SJSA1 (cell line): ENCODE data around the gene C18orf63. TPM values are rescaled to one million over a fixed set of nuclear protein-coding genes. Genes with fewer than 3 reads are reported as not detected.
"Not testable (repeated sequence)": the region's sequence is repeated elsewhere in the genome, so short reads cannot be mapped to it uniquely, and the experiment has no call there.

Source experiments
- DNase-seq, 2 experiments: peaks; one replicate each; pipeline ENCODE4 v3.0.0-alpha.2; 2015 to 2020; ENCODE audit warnings: low spot score in 2 of 2, low read depth in 1 of 2
- H3K27ac ChIP-seq: fragments of 250-450 bp; sonication (Bioruptor Pico); 2 replicates; pipeline ENCODE4 v1.5.1; 2020; ENCODE audit warnings: mild to moderate bottlenecking, moderate library complexity
- H3K27me3 ChIP-seq: fragments of 250-450 bp; sonication (Bioruptor Pico); replicated peaks from 2 replicates; pipeline ENCODE4 v1.5.1; 2020; ENCODE audit warnings: mild to moderate bottlenecking, moderate library complexity
- H3K36me3 ChIP-seq: fragments of 250-450 bp; sonication (Bioruptor Pico); 2 replicates; pipeline ENCODE4 v1.5.1; 2020; ENCODE audit warnings: mild to moderate bottlenecking
- H3K4me1 ChIP-seq: fragments of 250-450 bp; sonication (Bioruptor Pico); replicated peaks from 2 replicates; pipeline ENCODE4 v1.6.1; 2021; ENCODE audit warnings: mild to moderate bottlenecking
- H3K4me3 ChIP-seq: fragments of 250-450 bp; sonication (Bioruptor Pico); 2 replicates; pipeline ENCODE4 v1.5.1; 2020; ENCODE audit warnings: mild to moderate bottlenecking
- H3K9me3 ChIP-seq: fragments of 250-450 bp; sonication (Bioruptor Pico); replicated peaks from 2 replicates; pipeline ENCODE4 v1.5.1; 2020; ENCODE audit warnings: mild to moderate bottlenecking
- total RNA-seq: library from RNA; depleted of rRNA; stranded (reverse); fragments of >200 nt; shearing (Covaris generic); gene quantifications from 2 replicates; pipeline ENCODE4 v1.2.3, GENCODE V29; 2014

Gene C18orf63
- total RNA-seq, 1 experiment from 2014 or later: not detected

DNA sequence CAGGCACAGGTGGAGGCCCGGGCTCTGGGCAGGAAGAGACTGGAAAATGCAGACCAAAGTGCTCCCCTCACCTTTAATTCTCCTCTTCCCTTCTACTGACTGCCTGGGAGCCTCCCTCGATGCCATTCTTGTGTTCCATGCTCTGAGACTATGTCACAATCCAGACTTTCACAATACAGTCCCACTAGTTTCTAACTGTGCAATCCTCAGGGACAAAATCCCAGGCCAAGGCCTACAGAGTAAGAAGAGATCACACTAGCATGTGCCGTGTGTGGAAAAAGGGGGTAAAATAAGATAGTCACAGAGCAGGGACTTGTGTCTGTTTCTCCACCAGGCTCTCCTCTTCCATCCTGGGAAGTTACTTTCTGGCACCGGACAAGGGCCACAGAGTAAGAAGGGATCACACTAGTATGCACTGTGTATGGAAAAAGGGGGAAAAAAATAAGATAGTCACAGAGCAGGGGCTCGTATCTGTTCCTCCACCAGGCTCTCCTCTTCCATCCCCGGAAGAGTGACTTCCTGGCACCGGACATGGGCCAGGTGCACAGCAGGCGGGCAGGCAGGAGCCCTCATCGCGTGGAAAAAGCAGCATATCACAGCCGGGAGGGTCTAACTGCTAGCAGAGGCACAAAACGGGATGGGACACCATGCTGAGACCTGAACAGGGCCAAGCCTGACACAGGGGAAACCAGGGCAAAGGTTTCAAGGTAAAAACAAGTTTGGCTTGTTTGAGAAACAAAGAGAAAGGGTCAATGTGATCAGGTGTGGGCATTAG lies 33.5 kb upstream of the C18orf63 start:
- H3K27ac ChIP-seq: no peak overlapping the region
- no peak for DNase-seq
- H3K4me1 ChIP-seq: peaks cover 27% of the 10 kb centered on the region
- H3K4me3 ChIP-seq: no peak overlapping the region
- no peaks in the 10 kb centered on the region for H3K27me3 ChIP-seq
- H3K9me3 ChIP-seq: no peaks in the 10 kb centered on the region
- peaks cover 14% of the 10 kb centered on the region for H3K36me3 ChIP-seq

DNA sequence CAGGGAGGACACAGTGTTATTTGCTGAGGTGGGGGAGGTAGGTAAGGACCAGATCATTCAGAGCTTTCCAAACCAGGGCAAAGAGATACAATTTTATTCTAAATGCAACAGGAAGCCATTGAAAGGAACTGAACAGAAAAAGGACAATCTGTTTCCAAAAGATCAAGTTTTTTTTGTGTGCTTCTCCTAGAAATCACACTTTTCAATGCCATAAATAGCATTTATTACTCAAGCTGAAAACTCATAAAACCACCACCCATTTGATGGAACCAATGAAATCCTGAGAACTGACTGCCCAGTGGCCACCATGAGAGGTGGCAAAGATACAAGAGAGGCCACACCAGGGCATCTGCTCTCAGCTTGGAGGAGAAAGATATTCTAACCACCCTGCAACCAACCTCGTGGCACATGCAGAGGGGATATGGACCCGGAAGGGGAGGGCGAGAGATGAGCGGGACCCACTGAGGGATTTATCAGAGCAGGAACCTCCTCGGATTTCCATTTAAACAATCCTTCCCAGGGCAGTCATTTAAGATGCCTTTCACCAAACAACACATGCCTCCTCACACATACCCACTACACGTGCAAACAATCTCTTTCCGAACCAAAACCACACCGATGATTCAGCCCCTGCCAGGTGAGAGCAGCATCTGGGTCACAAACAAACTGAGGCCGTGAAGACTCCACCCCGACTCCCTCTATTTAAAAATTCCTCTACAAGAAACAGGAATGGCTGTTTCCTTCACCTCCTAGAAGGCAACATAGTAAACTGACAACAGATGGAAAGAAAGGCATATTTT lies 32.7 kb upstream of the C18orf63 start:
- Histone ChIP-seq H3K4me3 (no peak overlapping the region), H3K27me3 (no peaks in the 10 kb centered on the region), H3K4me1 (peaks cover 28% of the 10 kb centered on the region), H3K36me3 (peaks cover 9% of the 10 kb centered on the region), H3K27ac (no peak overlapping the region), H3K9me3 (no peaks in the 10 kb centered on the region)
- no peak for DNase-seq

GRCh38 chr18:74283646-74284045 lies 32.0 kb upstream of the C18orf63 start:
- Histone ChIP-seq H3K27me3 (no peaks in the 10 kb centered on the region), H3K4me1 (peaks cover 35% of the 10 kb centered on the region), H3K36me3 (peaks cover 9% of the 10 kb centered on the region), H3K9me3 (no peaks in the 10 kb centered on the region), H3K27ac (no peak overlapping the region), H3K4me3 (no peak overlapping the region)
- DNase-seq: no peak

GRCh38 chr18:74284191-74284979 lies 31.3 kb upstream of the C18orf63 start:
- H3K27me3 ChIP-seq: no peaks in the 10 kb centered on the region
- no peaks in the 10 kb centered on the region for H3K9me3 ChIP-seq
- DNase-seq: no peak
- H3K4me3 ChIP-seq: no peak overlapping the region
- no peak overlapping the region for H3K27ac ChIP-seq
- peaks cover 43% of the 10 kb centered on the region for H3K4me1 ChIP-seq
- H3K36me3 ChIP-seq: peaks cover 9% of the 10 kb centered on the region

- no peak overlapping the region for H3K4me3 ChIP-seq
- no peaks in the 10 kb centered on the region for H3K9me3 ChIP-seq
- peaks cover 9% of the 10 kb centered on the region for H3K36me3 ChIP-seq
- H3K27ac ChIP-seq: no peak overlapping the region
- H3K4me1 ChIP-seq: peaks cover 48% of the 10 kb centered on the region
- DNase-seq: no peak
- H3K27me3 ChIP-seq: no peaks in the 10 kb centered on the region
Observed at GRCh38 chr18:74284980-74285355, 30.7 kb upstream of the C18orf63 start.

DNA sequence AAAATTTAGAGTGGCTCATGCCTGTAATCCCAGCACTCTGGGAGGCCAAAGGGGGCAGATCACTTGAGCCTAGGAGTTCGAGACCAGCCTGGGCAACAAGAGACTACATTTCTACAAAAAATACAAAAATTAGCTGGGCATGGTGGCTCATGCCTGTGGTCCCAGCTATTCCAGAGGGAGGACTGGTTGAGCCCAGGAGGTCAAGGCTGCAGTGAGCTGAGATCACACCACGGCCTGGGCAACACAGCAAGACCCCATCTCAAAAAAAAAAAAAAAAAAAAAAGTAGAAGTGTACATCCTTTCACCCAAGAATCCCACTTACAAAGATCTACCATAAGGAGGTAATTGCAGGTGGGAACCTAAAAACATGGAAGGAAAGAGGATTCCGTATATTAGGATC lies 30.1 kb upstream of the C18orf63 start:
- H3K9me3 ChIP-seq: not testable (repeated sequence)

GRCh38 chr18:74286106-74286855 lies 29.4 kb upstream of the C18orf63 start:
- H3K27me3 ChIP-seq: no peaks in the 10 kb centered on the region
- DNase-seq: no peak
- H3K27ac ChIP-seq: no peak overlapping the region
- H3K9me3 ChIP-seq: no peaks in the 10 kb centered on the region
- peaks cover 9% of the 10 kb centered on the region for H3K36me3 ChIP-seq
- peaks cover 60% of the 10 kb centered on the region for H3K4me1 ChIP-seq
- no peak overlapping the region for H3K4me3 ChIP-seq

More for the DNA sequence above, 30.1 kb upstream of the C18orf63 start:
- not testable (repeated sequence) for H3K27me3 ChIP-seq, H3K36me3 ChIP-seq, H3K27ac ChIP-seq, DNase-seq, H3K4me3 ChIP-seq
- H3K4me1 ChIP-seq: peaks cover 53% of the 10 kb centered on the region

GRCh38 chr18:74286856-74287255 lies 28.8 kb upstream of the C18orf63 start:
- H3K36me3 ChIP-seq: peaks cover 12% of the 10 kb centered on the region
- H3K27ac ChIP-seq: no peak overlapping the region
- H3K27me3 ChIP-seq: no peaks in the 10 kb centered on the region
- no peak overlapping the region for H3K4me3 ChIP-seq
- no peaks in the 10 kb centered on the region for H3K9me3 ChIP-seq
- no peak for DNase-seq
- peaks cover 64% of the 10 kb centered on the region for H3K4me1 ChIP-seq

DNA sequence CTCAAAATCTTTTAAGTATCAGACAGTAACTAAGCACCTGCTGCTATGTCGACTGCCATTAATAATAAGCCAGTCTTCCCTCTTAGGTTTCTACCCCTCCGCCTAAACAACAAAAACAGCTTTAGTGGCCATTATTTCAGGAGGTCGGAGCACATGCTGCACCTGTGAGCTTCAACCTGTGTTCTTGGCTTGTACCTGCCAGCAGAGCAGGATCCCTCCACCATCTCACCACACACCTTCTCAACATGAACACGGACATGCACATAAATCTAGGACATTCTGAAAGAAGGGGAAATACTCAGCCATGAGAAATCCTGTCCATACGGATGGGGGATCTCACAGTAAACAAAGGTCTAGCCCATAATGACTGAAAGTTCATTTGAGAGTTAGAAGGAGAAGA lies 27.6 kb upstream of the C18orf63 start:
- Histone ChIP-seq H3K4me3 (no peak overlapping the region), H3K27ac (no peak overlapping the region), H3K27me3 (no peaks in the 10 kb centered on the region), H3K4me1 (peaks cover 62% of the 10 kb centered on the region), H3K9me3 (0 out of 2 replicates have a peak, but pooled peaks cover 3% of the 10 kb centered on the region), H3K36me3 (peaks cover 9% of the 10 kb centered on the region)
- DNase-seq: no peak

GRCh38 chr18:74288730-74289129 lies 26.9 kb upstream of the C18orf63 start:
- Histone ChIP-seq H3K4me3 (peak overlapping the region; percentile 2; the same call in 1 of the 2 replicates), H3K36me3 (peaks cover 4% of the 10 kb centered on the region), H3K4me1 (peaks cover 55% of the 10 kb centered on the region), H3K9me3 (0 out of 2 replicates have a peak, but pooled peaks cover 3% of the 10 kb centered on the region), H3K27me3 (no peaks in the 10 kb centered on the region), H3K27ac (peak overlapping the region; percentile 62)
- DNase-seq: no peak

DNA sequence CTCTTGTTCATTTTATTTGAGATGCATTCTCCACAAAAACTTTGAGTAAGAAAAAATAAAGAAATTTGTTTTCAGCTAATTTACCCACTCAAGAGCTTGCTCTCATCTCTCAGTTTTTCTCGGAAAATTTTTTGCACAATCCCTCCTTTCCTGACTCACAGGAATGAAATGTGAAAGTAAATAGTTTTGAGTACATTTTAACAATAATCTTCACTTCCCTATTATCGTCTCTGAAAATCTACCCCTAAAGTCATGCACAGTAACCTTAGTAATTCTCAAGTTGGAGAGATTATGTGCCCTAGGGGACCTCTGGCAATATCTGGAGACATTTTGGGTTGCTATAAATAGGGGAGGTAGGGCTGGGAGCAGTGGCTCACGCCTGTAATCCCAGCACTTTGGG lies 26.5 kb upstream of the C18orf63 start:
- DNase-seq: peak in 1 of 2 experiments; percentile 75
- H3K27ac ChIP-seq: peak overlapping the region; percentile 62
- H3K4me3 ChIP-seq: peak overlapping the region; percentile 2; the same call in 1 of the 2 replicates

GRCh38 chr18:74290021-74290420 lies 25.6 kb upstream of the C18orf63 start:
- 0 out of 2 replicates have a peak, but pooled peaks cover 3% of the 10 kb centered on the region for H3K9me3 ChIP-seq
- no peak overlapping the region for H3K4me3 ChIP-seq
- H3K27me3 ChIP-seq: no peaks in the 10 kb centered on the region
- peaks cover 3% of the 10 kb centered on the region for H3K36me3 ChIP-seq
- no peak overlapping the region for H3K27ac ChIP-seq
- no peak for DNase-seq
- H3K4me1 ChIP-seq: peaks cover 48% of the 10 kb centered on the region

More for the DNA sequence above, 26.5 kb upstream of the C18orf63 start:
- Histone ChIP-seq H3K9me3 (0 out of 2 replicates have a peak, but pooled peaks cover 3% of the 10 kb centered on the region), H3K27me3 (no peaks in the 10 kb centered on the region), H3K4me1 (peaks cover 55% of the 10 kb centered on the region), H3K36me3 (peaks cover 3% of the 10 kb centered on the region)
